ENCODE data around the gene PALD1. TPM values are rescaled to one million over a fixed set of nuclear protein-coding genes. Genes with fewer than 3 reads are reported as not detected.

PALD1 gene
- total and polyA plus RNA-seq, 2 experiments from 2014 or later, result 11.9 to 58.2 TPM

DNA sequence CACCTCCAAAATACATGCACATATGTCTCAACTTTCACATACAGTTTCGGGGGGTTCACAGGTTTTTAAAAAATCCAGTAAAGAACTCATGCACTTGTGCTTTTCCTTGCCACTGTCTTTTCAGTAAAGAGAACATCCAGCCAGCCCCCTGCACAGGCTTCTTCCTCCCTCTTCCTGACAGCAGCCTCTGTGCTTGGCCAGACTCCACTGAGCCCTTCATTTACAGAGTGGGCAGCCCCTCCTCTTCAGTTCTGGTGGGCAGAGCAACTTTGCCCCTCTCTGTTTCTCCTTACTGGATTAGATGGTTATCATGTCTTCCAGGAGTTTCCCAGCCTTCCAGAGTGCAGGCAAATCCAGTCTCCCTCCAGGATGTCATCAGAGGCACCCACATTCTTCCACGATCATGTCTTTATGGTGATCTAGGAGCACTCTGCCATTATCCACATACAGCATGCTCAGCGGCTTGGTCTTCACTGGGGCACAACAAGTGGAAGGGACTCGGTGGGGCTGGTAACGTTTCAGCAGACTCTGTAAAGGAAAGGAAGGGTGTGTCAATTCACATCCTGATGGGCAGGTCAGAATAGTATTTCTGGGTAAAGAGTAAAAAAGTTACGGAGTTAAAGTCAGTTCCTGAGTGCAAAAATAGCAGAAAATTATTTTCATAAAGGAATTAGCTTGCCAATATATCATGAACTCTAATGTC lies 45.9 kb upstream of the PALD1 start (continued):
- TF ChIP-seq ETS1 (IDR thresholded peaks at IDR 0.05) (no peak), ZNF462 (CRISPR knock-in tag; IDR thresholded peaks at IDR 0.05) (no peak), STAT1 (IDR thresholded peaks at IDR 0.05; ENCODE audit: unreplicated experiment) (no peak), JUNB (IDR thresholded peaks at IDR 0.05; ENCODE audit: unreplicated experiment) (no peak)

DNA sequence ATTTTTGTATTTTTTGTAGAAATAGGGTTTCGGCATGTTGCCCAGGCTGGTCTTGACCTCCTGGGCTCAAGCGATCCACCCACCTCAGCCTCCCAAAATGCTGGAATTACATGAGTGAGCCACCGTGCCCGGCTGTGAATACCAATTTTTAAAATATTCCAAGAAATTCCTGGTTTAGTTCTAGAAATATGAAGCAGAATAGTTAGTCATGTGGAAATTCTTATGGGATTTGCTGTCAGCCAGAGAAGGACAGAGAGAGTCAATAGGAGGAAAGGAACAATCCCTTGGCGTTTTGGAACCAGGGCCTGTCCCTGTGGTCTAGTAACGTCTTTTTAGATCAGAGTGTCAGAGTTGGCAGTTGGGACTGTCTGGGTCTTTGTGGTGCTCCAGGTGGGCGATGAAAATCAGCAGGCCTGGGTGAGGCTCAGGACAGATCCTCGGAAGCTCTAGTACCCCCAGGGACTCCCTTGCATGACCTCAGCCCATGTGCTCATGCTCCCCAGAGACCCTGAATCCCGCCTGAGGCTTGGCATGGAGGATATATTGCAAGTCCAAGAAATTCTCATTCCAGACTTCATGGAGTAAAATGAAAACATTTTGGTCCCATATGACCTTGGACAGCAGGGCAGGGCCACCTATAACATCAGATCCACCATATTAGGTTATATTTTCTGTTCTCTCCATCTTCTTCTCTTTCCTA lies 44.8 kb upstream of the PALD1 start:
- DNase-seq (ENCODE audit: low spot score) (no peak), ATAC-seq (no peak)
- Mint-ChIP-seq H3K27me3 (ENCODE audit: insufficient read depth, low read depth, poor library complexity) (peaks cover 14% of the 10 kb centered on the region), H3K4me3 (no peak overlapping the region), H3K36me3 (ENCODE audit: low read depth) (peaks cover 2% of the 10 kb centered on the region), H3K9me3 (no peaks in the 10 kb centered on the region), H3K4me1 (peaks cover 9% of the 10 kb centered on the region), H3K27ac (no peak overlapping the region)
- Histone ChIP-seq H3K4me3 (no peak overlapping the region), H3K79me2 (replicated peaks; ENCODE audit: insufficient read depth) (peaks cover 43% of the 10 kb centered on the region), H3K36me3 (ENCODE audit: insufficient read depth) (peaks cover 14% of the 10 kb centered on the region), H3K27me3 (ENCODE audit: insufficient read depth) (no peaks in the 10 kb centered on the region), H2AFZ (no peak overlapping the region), H3F3A (replicated peaks; ENCODE audit: low read depth) (peaks cover 8% of the 10 kb centered on the region; the same call in 1 of the 2 replicates), H3K4me1 (ENCODE audit: insufficient read depth) (peaks cover 16% of the 10 kb centered on the region), H3K4me2 (no peak overlapping the region), H3K27ac (ENCODE audit: low read depth) (no peak overlapping the region), H3K9me2 (ENCODE audit: insufficient read depth) (no peaks in the 10 kb centered on the region), H4K20me1 (replicated peaks; ENCODE audit: insufficient read depth) (peaks cover 12% of the 10 kb centered on the region; the same call in 1 of the 2 replicates)
- TF ChIP-seq ZNF331 (CRISPR knock-in tag; IDR thresholded peaks at IDR 0.05; ENCODE audit: low read depth), result no peak
- TF ChIP-seq CREB1 (CRISPR knock-in tag; IDR thresholded peaks at IDR 0.05; ENCODE audit: low read depth), result no peak
- TF ChIP-seq, protein P1, sequence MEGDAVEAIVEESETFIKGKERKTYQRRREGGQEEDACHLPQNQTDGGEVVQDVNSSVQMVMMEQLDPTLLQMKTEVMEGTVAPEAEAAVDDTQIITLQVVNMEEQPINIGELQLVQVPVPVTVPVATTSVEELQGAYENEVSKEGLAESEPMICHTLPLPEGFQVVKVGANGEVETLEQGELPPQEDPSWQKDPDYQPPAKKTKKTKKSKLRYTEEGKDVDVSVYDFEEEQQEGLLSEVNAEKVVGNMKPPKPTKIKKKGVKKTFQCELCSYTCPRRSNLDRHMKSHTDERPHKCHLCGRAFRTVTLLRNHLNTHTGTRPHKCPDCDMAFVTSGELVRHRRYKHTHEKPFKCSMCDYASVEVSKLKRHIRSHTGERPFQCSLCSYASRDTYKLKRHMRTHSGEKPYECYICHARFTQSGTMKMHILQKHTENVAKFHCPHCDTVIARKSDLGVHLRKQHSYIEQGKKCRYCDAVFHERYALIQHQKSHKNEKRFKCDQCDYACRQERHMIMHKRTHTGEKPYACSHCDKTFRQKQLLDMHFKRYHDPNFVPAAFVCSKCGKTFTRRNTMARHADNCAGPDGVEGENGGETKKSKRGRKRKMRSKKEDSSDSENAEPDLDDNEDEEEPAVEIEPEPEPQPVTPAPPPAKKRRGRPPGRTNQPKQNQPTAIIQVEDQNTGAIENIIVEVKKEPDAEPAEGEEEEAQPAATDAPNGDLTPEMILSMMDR (conservative IDR thresholded peaks at IDR 0.05; ENCODE audit: low read depth in 2 of 2), result no peak
- TF ChIP-seq EZH2 (IDR thresholded peaks at IDR 0.05; ENCODE audit: low read depth, unreplicated experiment), result no peak
- no peak for TF ChIP-seq REST (IDR thresholded peaks at IDR 0.05; ENCODE audit: unreplicated experiment)
- no peak for TF ChIP-seq NANOG (IDR thresholded peaks at IDR 0.05; ENCODE audit: borderline replicate concordance)
- no peak for TF ChIP-seq JUNB (IDR thresholded peaks at IDR 0.05; ENCODE audit: unreplicated experiment)
- TF ChIP-seq POLR2AphosphoS5 (IDR thresholded peaks at IDR 0.05; ENCODE audit: low read depth), result no peak
- TF ChIP-seq STAT1 (IDR thresholded peaks at IDR 0.05; ENCODE audit: unreplicated experiment), result no peak
